ENCODE data around the gene ALG12.

The ALG12 gene

GRCh38 chr22:49886346-49887063, 31.7 kb downstream of the ALG12 start:
- DNase-seq, result no peak

GRCh38 chr22:49885881-49886280, 32.4 kb downstream of the ALG12 start:
- no peak for DNase-seq

GRCh38 chr22:49885281-49885680, 33.0 kb downstream of the ALG12 start:
- DNase-seq, result no peak

GRCh38 chr22:49884503-49885260, 33.6 kb downstream of the ALG12 start:
- no peak for DNase-seq

GRCh38 chr22:49884075-49884474, 34.2 kb downstream of the ALG12 start:
- no peak for DNase-seq

GRCh38 chr22:49883294-49883640, 35.0 kb downstream of the ALG12 start:
- no peak for DNase-seq

- peak; percentile 10 for DNase-seq
These were observed 35.5 kb downstream of the ALG12 start for GRCh38 chr22:49882519-49883293.

- no peak for DNase-seq
These were observed 36.4 kb downstream of the ALG12 start for GRCh38 chr22:49881856-49882255.

- DNase-seq, result no peak
These were observed 38.0 kb downstream of the ALG12 start for GRCh38 chr22:49880281-49880680.

GRCh38 chr22:49879871-49880270, 38.4 kb downstream of the ALG12 start:
- no peak for DNase-seq

- DNase-seq, result no peak
These were observed 40.0 kb downstream of the ALG12 start for GRCh38 chr22:49878206-49878605.

GRCh38 chr22:49877642-49878041, 40.6 kb downstream of the ALG12 start:
- no peak for DNase-seq

- DNase-seq, result no peak
These were observed 44.9 kb downstream of the ALG12 start for GRCh38 chr22:49873228-49873940.

GRCh38 chr22:49872347-49872746, 45.9 kb downstream of the ALG12 start:
- no peak for DNase-seq

GRCh38 chr22:49871482-49871881, 46.8 kb downstream of the ALG12 start:
- peak; percentile 30 for DNase-seq

GRCh38 chr22:49869845-49870712, 48.2 kb downstream of the ALG12 start:
- DNase-seq, result no peak

GRCh38 chr22:49869086-49869830, 49.0 kb downstream of the ALG12 start:
- no peak for DNase-seq

GRCh38 chr22:49867303-49868265, 50.7 kb downstream of the ALG12 start:
- DNase-seq, result no peak

GRCh38 chr22:49866646-49867045, 51.6 kb downstream of the ALG12 start:
- no peak for DNase-seq

GRCh38 chr22:49866134-49866533, 52.1 kb downstream of the ALG12 start:
- no peak for DNase-seq

All from fibroblast of skin of back (primary cell).